Tibial nerve (tissue), 4 donors: ENCODE data around the gene IGF1R. TPM values are rescaled to one million over a fixed set of nuclear protein-coding genes. Genes with fewer than 3 reads are reported as not detected.

Source experiments
- DNase-seq, 2 donors: peaks; one replicate each; pipeline ENCODE4 v3.0.0-alpha.2; 2019; ENCODE audit warnings: low spot score in 2 of 2
- H3K27ac ChIP-seq, 4 donors: fragments of 200-600 bp; sonication (generic) in 3 of 4; one replicate each; pipeline ENCODE4 v1.5.1; 2017 to 2019; ENCODE audit warnings: mild to moderate bottlenecking in 1 of 4
- H3K27me3 ChIP-seq, 2 donors: fragments of 200-600 bp; sonication (generic) in 1 of 2; one replicate each; pipeline versions ENCODE4 v1.5.1 to v1.6.0; 2017 to 2019
- H3K36me3 ChIP-seq, 3 donors: fragments of 200-600 bp; sonication (generic); one replicate each; pipeline ENCODE4 v1.5.1; 2018 to 2019
- H3K4me1 ChIP-seq, 4 donors: fragments of 200-600 bp; sonication (generic) in 3 of 4; one replicate each; pipeline ENCODE4 v1.5.1; 2017 to 2019
- H3K4me3 ChIP-seq, 4 donors: fragments of 200-600 bp; sonication (generic) in 3 of 4; one replicate each; pipeline ENCODE4 v1.5.1; 2017 to 2019; ENCODE audit warnings: mild to moderate bottlenecking in 1 of 4, moderate library complexity in 1 of 4
- H3K9me3 ChIP-seq, 4 donors: fragments of 200-600 bp; sonication (generic) in 3 of 4; one replicate each; pipeline ENCODE4 v1.5.1; 2017 to 2019
- CTCF ChIP-seq, 5 experiments: fragments of 200-600 bp in 3 of 5; fragments of 450-650 bp in 2 of 5; sonication (generic) in 3 of 5; IDR thresholded peaks; one replicate each; pipeline ENCODE4 v1.5.1; 2016 to 2019; ENCODE audit warnings: antibody characterized with exemption in 5 of 5, mild to moderate bottlenecking in 3 of 5, moderate library complexity in 2 of 5
- EP300 ChIP-seq, 2 donors: sonication (generic); formaldehyde crosslinking; IDR thresholded peaks; one replicate each; pipeline ENCODE4 v1.6.1; 2017; ENCODE audit warnings: antibody characterized with exemption in 2 of 2, mild to moderate bottlenecking in 1 of 2
- POLR2A ChIP-seq, 2 donors: fragments of 450-650 bp; IDR thresholded peaks; one replicate each; pipeline ENCODE4 v1.6.1; 2017; ENCODE audit warnings: antibody characterized with exemption in 2 of 2, mild to moderate bottlenecking in 2 of 2, moderate library complexity in 2 of 2
- WGBS, 2 donors: methylation state at CpG; one replicate each; pipeline ENCODE4 v1.1.5; 2018; 5-methylcytosine and 5-hydroxymethylcytosine counted together
- total RNA-seq, 4 donors: library from RNA; depleted of rRNA; stranded (reverse); fragments of >200 nt; gene quantifications; one replicate each; pipeline ENCODE4 v1.1.0, GENCODE V29; 2016

Gene IGF1R
- total RNA-seq, 4 donors from 2014 or later: 82.5 to 164 (median 111) TPM

GRCh38 chr15:98755781-98756180 lies 107.4 kb downstream of the IGF1R start:
- Histone ChIP-seq H3K27ac (no peak overlapping the region), H3K4me3 (no peak overlapping the region), H3K9me3 (no peaks in the 10 kb centered on the region), H3K4me1 (peaks cover 0 to 60% (median 4%) of the 10 kb centered on the region in 4 donors), H3K27me3 (no peaks in the 10 kb centered on the region), H3K36me3 (no peaks in the 10 kb centered on the region)
- WGBS, 2 donors: 89 to 92% methylated on average over 2 of the region's 2 CpGs
- TF ChIP-seq POLR2A (IDR thresholded peaks at IDR 0.05) (no peak), EP300 (IDR thresholded peaks at IDR 0.05) (no peak), CTCF (IDR thresholded peaks at IDR 0.05) (no peak)
- no peak for DNase-seq

GRCh38 chr15:98758224-98758623 lies 109.9 kb downstream of the IGF1R start:
- WGBS, 2 donors: 90 to 92% methylated on average over 8 of the region's 8 CpGs
- Histone ChIP-seq H3K4me1 (peaks cover 0 to 56% (median 8%) of the 10 kb centered on the region in 4 donors), H3K27me3 (no peaks in the 10 kb centered on the region), H3K27ac (no peak overlapping the region), H3K36me3 (no peaks in the 10 kb centered on the region), H3K4me3 (no peak overlapping the region), H3K9me3 (no peaks in the 10 kb centered on the region)
- no peak for TF ChIP-seq EP300 (IDR thresholded peaks at IDR 0.05)
- no peak for TF ChIP-seq POLR2A (IDR thresholded peaks at IDR 0.05)
- TF ChIP-seq CTCF (IDR thresholded peaks at IDR 0.05): no peak
- DNase-seq: no peak

- Histone ChIP-seq H3K36me3 (no peaks in the 10 kb centered on the region), H3K9me3 (no peaks in the 10 kb centered on the region), H3K4me1 (peaks cover 0 to 56% (median 14%) of the 10 kb centered on the region in 4 donors), H3K27ac (no peak overlapping the region), H3K4me3 (no peak overlapping the region), H3K27me3 (no peaks in the 10 kb centered on the region)
- no peak for TF ChIP-seq CTCF (IDR thresholded peaks at IDR 0.05)
- TF ChIP-seq EP300 (IDR thresholded peaks at IDR 0.05): no peak
- TF ChIP-seq POLR2A (IDR thresholded peaks at IDR 0.05): no peak
- WGBS, 2 donors: 82 to 86% methylated on average over 3 of the region's 3 CpGs
- DNase-seq: no peak
Observed at GRCh38 chr15:98759277-98759676, 110.9 kb downstream of the IGF1R start.

GRCh38 chr15:98760112-98760826 lies 111.9 kb downstream of the IGF1R start:
- TF ChIP-seq POLR2A (IDR thresholded peaks at IDR 0.05): no peak
- no peak for TF ChIP-seq CTCF (IDR thresholded peaks at IDR 0.05)
- TF ChIP-seq EP300 (IDR thresholded peaks at IDR 0.05): no peak
- H3K4me1 ChIP-seq: peaks cover 0 to 51% (median 14%) of the 10 kb centered on the region in 4 donors
- no peak overlapping the region for H3K4me3 ChIP-seq
- no peaks in the 10 kb centered on the region for H3K36me3 ChIP-seq
- no peak overlapping the region for H3K27ac ChIP-seq
- H3K9me3 ChIP-seq: no peaks in the 10 kb centered on the region
- H3K27me3 ChIP-seq: no peaks in the 10 kb centered on the region
- WGBS, 2 donors: 75 to 85% methylated on average over 9 of the region's 9 CpGs
- DNase-seq: no peak

GRCh38 chr15:98760975-98761374 lies 112.6 kb downstream of the IGF1R start:
- Histone ChIP-seq H3K27ac (no peak overlapping the region), H3K4me1 (peaks cover 0 to 47% (median 14%) of the 10 kb centered on the region in 4 donors), H3K9me3 (no peaks in the 10 kb centered on the region), H3K36me3 (no peaks in the 10 kb centered on the region), H3K27me3 (no peaks in the 10 kb centered on the region), H3K4me3 (no peak overlapping the region)
- TF ChIP-seq CTCF (IDR thresholded peaks at IDR 0.05): no peak
- TF ChIP-seq POLR2A (IDR thresholded peaks at IDR 0.05): no peak
- no peak for TF ChIP-seq EP300 (IDR thresholded peaks at IDR 0.05)
- 100% methylated on average over 2 of the region's 2 CpGs for WGBS, 2 donors
- DNase-seq: no peak
